ENCODE measurements around the gene RABL6.
"Not testable (repeated sequence)": the region's sequence is repeated elsewhere in the genome, so short reads cannot be mapped to it uniquely, and the experiment has no call there.

The RABL6 gene

GRCh38 chr9:136807281-136808074 is at the start of gene RABL6:
Gene RABL6, plus strand, starts transcription at chr9:136807948. Its CDS starts 249 bp downstream, at chr9:136808197.
- no peak for DNase-seq (ENCODE audit: low read depth)
- peak within 1 kb of the TSS; percentile 86 for H3K4me3 ChIP-seq (ENCODE audit: low read depth, low read length)
- in situ Hi-C loops (cut with HindIII; ENCODE audit: low sequenced_read_pairs) = no loop called here
- no peak for TF ChIP-seq CTCF (IDR thresholded peaks at IDR 0.05; ENCODE audit: low read depth, low read length, missing control alignments)

GRCh38 chr9:136759001-136759400 is 48.7 kb upstream of the RABL6 start:
- in situ Hi-C loops (cut with HindIII; ENCODE audit: low sequenced_read_pairs) = no loop called here
- DNase-seq (ENCODE audit: low read depth) = no peak
- no peak for TF ChIP-seq CTCF (IDR thresholded peaks at IDR 0.05; ENCODE audit: low read depth, low read length, missing control alignments)
- no peak overlapping the region for H3K4me3 ChIP-seq (ENCODE audit: low read depth, low read length)

GRCh38 chr9:136759436-136760325 is 48.1 kb upstream of the RABL6 start:
- DNase-seq (ENCODE audit: low read depth) = no peak
- in situ Hi-C loops (cut with HindIII; ENCODE audit: low sequenced_read_pairs) = no loop called here
- no peak overlapping the region for H3K4me3 ChIP-seq (ENCODE audit: low read depth, low read length)
- no peak for TF ChIP-seq CTCF (IDR thresholded peaks at IDR 0.05; ENCODE audit: low read depth, low read length, missing control alignments)

GRCh38 chr9:136760424-136760823 is 47.3 kb upstream of the RABL6 start:
- in situ Hi-C loops (cut with HindIII; ENCODE audit: low sequenced_read_pairs) = no loop called here
- TF ChIP-seq CTCF (IDR thresholded peaks at IDR 0.05; ENCODE audit: low read depth, low read length, missing control alignments) = no peak

GRCh38 chr9:136760834-136761544 is 46.8 kb upstream of the RABL6 start:
- TF ChIP-seq CTCF (IDR thresholded peaks at IDR 0.05; ENCODE audit: low read depth, low read length, missing control alignments) = peak; percentile 88
- H3K4me3 ChIP-seq (ENCODE audit: low read depth, low read length); in situ Hi-C loops (cut with HindIII; ENCODE audit: low sequenced_read_pairs): not testable (repeated sequence)
- DNase-seq (ENCODE audit: low read depth) = peak; percentile 11

More at GRCh38 chr9:136760424-136760823, 47.3 kb upstream of the RABL6 start:
- H3K4me3 ChIP-seq (ENCODE audit: low read depth, low read length) = no peak overlapping the region
- no peak for DNase-seq (ENCODE audit: low read depth)

GRCh38 chr9:136761545-136761981 is 46.2 kb upstream of the RABL6 start:
- in situ Hi-C loops (cut with HindIII; ENCODE audit: low sequenced_read_pairs) = no loop called here
- H3K4me3 ChIP-seq (ENCODE audit: low read depth, low read length) = no peak overlapping the region
- DNase-seq (ENCODE audit: low read depth) = no peak
- no peak for TF ChIP-seq CTCF (IDR thresholded peaks at IDR 0.05; ENCODE audit: low read depth, low read length, missing control alignments)

Data from astrocyte of the cerebellum (primary cell).